ENCODE measurements around the gene NPRL2. TPM values are rescaled to one million over a fixed set of nuclear protein-coding genes. Genes with fewer than 3 reads are reported as not detected.
A peak's percentile ranks its signal among the peaks of the same experiment; 100 is the strongest.
"Not testable (repeated sequence)": the region's sequence is repeated elsewhere in the genome, so short reads cannot be mapped to it uniquely, and the experiment has no call there.

Gene NPRL2
- total RNA-seq, 2 donors from 2014 or later = 22.8 to 32.1 TPM

DNA sequence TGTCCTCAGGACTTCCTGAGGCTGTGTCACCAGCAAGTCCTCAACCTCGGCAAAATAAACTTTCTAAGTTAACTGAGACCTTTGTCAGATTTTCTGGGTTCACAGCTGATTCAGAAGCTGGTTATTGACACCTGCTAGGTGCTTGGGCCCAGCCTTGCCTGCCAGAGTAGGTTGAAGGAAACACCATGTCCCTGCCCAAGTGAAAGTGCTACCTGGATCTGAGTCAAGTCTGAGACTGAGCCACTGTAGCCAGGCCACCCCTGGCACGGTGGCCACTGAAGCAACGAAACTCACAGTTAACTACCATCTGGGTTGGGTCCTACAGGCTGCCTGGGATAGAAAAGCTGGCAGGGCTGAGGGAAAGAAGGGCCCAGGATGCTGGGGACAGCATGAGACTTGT lies 36.2 kb downstream of the NPRL2 start:
- Histone ChIP-seq H3K4me1 (replicated peaks) (peaks cover 19% of the 10 kb centered on the region), H3K4me3 (no peak overlapping the region), H3K27me3 (replicated peaks; ENCODE audit: insufficient read depth) (no peaks in the 10 kb centered on the region), H3K36me3 (no peaks in the 10 kb centered on the region), H3K27ac (peak overlapping the region in 1 of 2 donors; percentile 18), H3K9me3 (no peaks in the 10 kb centered on the region)
- TF ChIP-seq POLR2AphosphoS5 (IDR thresholded peaks at IDR 0.05) (no peak), POLR2A (IDR thresholded peaks at IDR 0.05) (no peak)
- TF ChIP-seq, protein P1, sequence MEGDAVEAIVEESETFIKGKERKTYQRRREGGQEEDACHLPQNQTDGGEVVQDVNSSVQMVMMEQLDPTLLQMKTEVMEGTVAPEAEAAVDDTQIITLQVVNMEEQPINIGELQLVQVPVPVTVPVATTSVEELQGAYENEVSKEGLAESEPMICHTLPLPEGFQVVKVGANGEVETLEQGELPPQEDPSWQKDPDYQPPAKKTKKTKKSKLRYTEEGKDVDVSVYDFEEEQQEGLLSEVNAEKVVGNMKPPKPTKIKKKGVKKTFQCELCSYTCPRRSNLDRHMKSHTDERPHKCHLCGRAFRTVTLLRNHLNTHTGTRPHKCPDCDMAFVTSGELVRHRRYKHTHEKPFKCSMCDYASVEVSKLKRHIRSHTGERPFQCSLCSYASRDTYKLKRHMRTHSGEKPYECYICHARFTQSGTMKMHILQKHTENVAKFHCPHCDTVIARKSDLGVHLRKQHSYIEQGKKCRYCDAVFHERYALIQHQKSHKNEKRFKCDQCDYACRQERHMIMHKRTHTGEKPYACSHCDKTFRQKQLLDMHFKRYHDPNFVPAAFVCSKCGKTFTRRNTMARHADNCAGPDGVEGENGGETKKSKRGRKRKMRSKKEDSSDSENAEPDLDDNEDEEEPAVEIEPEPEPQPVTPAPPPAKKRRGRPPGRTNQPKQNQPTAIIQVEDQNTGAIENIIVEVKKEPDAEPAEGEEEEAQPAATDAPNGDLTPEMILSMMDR (IDR thresholded peaks at IDR 0.05) = no peak
- intact Hi-C loops (cut with DNase I) = no loop called here
- 72% methylated on average over 3 of the region's 3 CpGs for WGBS
- no peak for DNase-seq (ENCODE audit: low spot score)

DNA sequence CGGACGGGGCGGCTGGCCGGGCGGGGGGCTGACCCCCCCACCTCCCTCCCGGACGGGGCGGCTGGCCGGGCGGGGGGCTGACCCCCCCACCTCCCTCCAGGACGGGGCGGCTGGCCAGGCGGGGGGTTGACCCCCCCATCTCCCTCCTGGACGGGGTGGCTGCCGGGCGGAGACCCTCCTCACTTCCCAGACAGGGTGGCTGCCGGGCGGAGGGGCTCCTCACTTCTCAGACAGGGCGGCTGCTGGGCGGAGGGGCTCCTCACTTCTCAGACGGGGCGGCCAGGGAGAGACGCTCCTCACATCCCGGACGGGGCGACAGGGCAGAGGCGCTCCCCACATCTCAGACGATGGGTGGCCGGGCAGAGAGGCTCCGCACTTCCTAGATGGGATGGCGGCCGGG lies 38.5 kb downstream of the NPRL2 start:
- WGBS = 89% methylated on average over 20 of the region's 32 CpGs

GRCh38 chr3:50304601-50305000 lies 46.0 kb downstream of the NPRL2 start:
- Histone ChIP-seq H3K4me1 (replicated peaks) (no peaks in the 10 kb centered on the region), H3K4me3 (no peak overlapping the region), H3K27me3 (replicated peaks; ENCODE audit: insufficient read depth) (no peaks in the 10 kb centered on the region), H3K36me3 (no peaks in the 10 kb centered on the region), H3K27ac (no peak overlapping the region), H3K9me3 (no peaks in the 10 kb centered on the region)
- TF ChIP-seq POLR2AphosphoS5 (IDR thresholded peaks at IDR 0.05) = no peak
- no peak for TF ChIP-seq POLR2A (IDR thresholded peaks at IDR 0.05)
- TF ChIP-seq, protein P1 (IDR thresholded peaks at IDR 0.05) = no peak
- intact Hi-C loops (cut with DNase I) = no loop called here
- no peak for DNase-seq (ENCODE audit: low spot score)

More for the DNA sequence above, 38.5 kb downstream of the NPRL2 start:
- DNase-seq (ENCODE audit: low spot score); intact Hi-C loops (cut with DNase I); H3K27me3 ChIP-seq (replicated peaks; ENCODE audit: insufficient read depth); H3K4me1 ChIP-seq (replicated peaks); H3K4me3 ChIP-seq; H3K9me3 ChIP-seq; H3K36me3 ChIP-seq; H3K27ac ChIP-seq: not testable (repeated sequence)

DNA sequence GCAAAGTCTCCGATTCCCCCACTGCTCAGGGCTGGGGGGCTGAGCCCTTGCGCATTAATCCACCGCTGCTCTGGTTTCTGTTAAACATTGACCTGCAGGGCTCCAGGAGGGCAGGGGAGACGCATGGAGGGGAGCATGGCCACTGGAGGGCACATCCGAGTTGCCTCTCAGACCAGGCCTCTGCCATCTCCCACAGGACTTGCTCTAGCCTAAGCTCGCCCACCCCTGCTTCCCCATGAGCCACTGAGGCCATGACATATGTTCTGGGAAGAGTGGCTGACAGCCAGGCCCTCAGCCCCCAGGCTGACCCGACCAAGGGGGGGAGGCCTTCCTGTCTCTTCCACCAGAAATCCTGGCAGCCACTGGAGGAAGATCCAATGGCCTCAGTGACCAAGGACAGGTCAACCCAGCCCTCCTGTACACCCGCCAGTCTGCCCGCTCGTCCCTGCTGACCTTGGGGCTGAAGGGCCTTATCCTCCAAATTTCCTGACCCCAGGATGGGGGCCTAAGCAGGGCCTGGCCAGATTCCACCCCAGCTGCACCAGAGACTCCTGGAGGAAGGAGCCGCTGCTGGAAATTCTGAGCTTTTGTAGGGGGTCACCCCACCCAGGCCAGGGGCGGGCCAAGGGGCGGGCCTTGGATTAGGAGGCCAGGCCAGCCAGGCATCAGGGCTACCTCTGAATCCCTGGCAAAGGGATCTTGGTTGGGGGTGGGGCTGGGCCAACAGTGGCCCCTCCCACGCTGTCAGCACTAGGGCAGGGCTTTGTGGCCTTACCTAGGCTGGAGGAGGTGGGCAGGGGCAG lies 47.4 kb downstream of the NPRL2 start, which contains the start of gene HYAL1:
Gene HYAL1 (minus strand): TSS at position 562 of the 803 bp plus-strand sequence. CDS start 618 bp downstream, outside the sequence.
- Histone ChIP-seq H3K4me3 (no peak within 1 kb of the TSS), H3K9me3 (no peaks in the 10 kb centered on the region), H3K27ac (peak within 1 kb of the TSS in 1 of 2 donors; percentile 32), H3K27me3 (replicated peaks; ENCODE audit: insufficient read depth) (no peaks in the 10 kb centered on the region), H3K36me3 (no peaks in the 10 kb centered on the region), H3K4me1 (replicated peaks) (peaks cover 7% of the 10 kb centered on the region)
- WGBS = 53% methylated on average over 13 of the region's 14 CpGs
- TF ChIP-seq POLR2AphosphoS5 (IDR thresholded peaks at IDR 0.05) (no peak), POLR2A (IDR thresholded peaks at IDR 0.05) (no peak)
- TF ChIP-seq, protein P1 (IDR thresholded peaks at IDR 0.05) = no peak
- intact Hi-C loops (cut with DNase I) = no loop called here
- DNase-seq (ENCODE audit: low spot score) = no peak

GRCh38 chr3:50302095-50303012 lies 48.2 kb downstream of the NPRL2 start:
- peaks cover 11% of the 10 kb centered on the region for H3K4me1 ChIP-seq (replicated peaks)
- no peak for DNase-seq (ENCODE audit: low spot score)
- WGBS = 84% methylated on average over 25 of the region's 32 CpGs

More at GRCh38 chr3:50302095-50303012, 48.2 kb downstream of the NPRL2 start:
- no peaks in the 10 kb centered on the region for H3K9me3 ChIP-seq
- H3K27ac ChIP-seq = no peak overlapping the region
- H3K36me3 ChIP-seq = no peaks in the 10 kb centered on the region
- H3K4me3 ChIP-seq = no peak overlapping the region
- no peaks in the 10 kb centered on the region for H3K27me3 ChIP-seq (replicated peaks; ENCODE audit: insufficient read depth)
- TF ChIP-seq POLR2A (IDR thresholded peaks at IDR 0.05) (no peak), POLR2AphosphoS5 (IDR thresholded peaks at IDR 0.05) (no peak)
- TF ChIP-seq, protein P1 (IDR thresholded peaks at IDR 0.05) = no peak
- intact Hi-C loops (cut with DNase I) = no loop called here

All from prostate gland (tissue), 2 donors.